ENCODE measurements around the gene C5.

The C5 gene

DNA sequence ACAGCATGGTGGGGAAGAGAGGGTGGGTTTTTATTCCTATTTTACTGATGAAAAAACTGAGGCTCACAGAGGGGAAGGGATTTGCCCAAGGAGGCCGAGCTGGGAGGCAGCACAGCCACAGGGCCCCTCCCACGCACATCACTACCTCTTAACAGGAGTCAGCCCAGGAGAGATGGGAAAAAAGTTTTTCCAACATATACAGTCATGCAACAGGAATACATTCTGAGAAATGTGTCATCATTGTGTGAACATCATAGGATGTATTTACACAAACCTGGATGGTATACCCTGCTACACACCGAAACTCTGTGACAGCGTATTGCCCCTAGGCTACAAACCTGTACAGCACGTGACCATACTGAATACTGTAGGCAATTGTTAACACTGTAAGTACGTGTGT, 135.1 kb downstream of the C5 start:
- in situ Hi-C loops (cut with MboI; ENCODE audit: low sequenced_read_pairs), result no loop called here

DNA sequence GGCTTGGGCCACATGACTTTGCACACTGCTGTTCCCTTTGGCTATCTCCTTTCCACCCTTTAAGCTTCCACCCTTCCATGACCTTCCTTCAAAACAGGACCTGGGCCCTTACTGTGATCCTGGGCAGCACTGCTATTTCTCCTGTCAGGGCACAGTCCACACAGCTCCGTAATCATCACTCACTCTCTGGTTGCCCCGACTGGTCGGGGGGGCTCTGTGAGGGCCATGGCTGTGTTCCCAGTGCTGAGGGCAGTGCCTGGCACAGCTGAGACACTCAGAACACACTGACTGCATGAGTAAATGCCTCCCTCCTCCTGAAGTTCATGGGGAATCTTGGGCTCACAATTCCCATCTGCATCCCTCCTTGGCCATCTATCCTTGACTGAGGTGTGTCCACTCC, 135.7 kb downstream of the C5 start:
- in situ Hi-C loops (cut with MboI; ENCODE audit: low sequenced_read_pairs), result no loop called here

DNA sequence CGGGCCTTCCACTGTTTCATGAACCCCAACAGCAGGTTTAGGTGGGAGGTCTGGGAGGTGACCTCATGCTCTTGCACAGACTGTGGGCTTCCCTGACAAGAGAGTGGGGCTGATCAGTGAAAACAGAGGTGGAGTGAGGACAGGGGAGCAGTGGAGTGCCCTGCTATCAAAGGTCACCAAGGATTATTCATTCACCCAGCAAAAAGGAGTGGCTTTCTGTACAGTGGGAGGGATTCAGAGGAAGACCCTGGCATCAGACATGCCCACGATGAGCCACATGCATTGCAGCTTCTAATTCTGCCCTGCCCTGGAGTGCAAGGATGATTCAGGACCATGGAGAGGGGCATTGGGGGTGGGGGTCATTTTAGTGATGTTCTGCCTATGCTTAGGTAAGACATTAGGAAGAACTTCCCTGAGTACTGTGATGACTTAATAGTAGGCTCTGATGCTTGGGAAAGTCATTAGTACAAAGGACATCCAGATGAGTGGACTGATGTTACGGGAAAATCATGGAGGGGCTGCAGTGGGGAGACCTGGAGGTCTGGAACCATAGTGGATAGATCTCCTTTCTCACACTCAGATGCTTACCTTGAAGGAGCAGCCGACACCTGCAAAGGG, 136.3 kb downstream of the C5 start:
- in situ Hi-C loops (cut with MboI; ENCODE audit: low sequenced_read_pairs), result no loop called here

DNA sequence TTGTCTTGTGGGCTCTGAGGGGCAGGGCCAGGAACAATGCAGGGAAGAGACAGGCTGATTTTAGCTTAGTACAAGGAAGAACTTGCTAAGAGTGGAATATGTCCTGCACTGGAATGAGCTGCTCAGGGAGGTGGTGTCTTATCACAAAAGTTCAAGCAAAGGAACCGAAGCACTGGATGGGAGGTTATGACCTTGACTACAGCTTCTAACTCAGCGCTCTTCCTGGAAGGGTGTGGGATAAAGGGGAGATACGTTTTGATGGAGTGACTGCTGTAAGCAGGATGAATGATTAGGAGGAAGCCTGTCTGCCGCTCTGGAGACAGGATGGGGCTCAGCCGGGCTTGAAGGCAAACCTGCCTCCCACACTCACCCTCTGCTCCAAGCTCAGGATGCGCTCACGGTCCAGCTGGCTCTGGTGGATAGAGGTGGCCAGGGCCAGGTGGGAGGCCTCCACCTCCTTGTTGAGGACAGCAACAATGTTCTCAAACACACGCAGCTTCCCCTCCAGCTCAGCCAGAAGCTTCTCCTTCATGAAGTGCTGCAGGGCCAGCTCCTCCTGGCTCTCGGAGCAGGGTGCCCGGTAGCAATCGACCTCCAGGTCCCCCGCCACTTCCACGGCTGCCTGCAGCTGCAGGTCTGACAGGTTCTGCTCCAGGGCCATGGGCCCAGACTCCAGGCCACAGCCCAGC, 137.0 kb downstream of the C5 start:
- in situ Hi-C loops (cut with MboI; ENCODE audit: low sequenced_read_pairs), result no loop called here

DNA sequence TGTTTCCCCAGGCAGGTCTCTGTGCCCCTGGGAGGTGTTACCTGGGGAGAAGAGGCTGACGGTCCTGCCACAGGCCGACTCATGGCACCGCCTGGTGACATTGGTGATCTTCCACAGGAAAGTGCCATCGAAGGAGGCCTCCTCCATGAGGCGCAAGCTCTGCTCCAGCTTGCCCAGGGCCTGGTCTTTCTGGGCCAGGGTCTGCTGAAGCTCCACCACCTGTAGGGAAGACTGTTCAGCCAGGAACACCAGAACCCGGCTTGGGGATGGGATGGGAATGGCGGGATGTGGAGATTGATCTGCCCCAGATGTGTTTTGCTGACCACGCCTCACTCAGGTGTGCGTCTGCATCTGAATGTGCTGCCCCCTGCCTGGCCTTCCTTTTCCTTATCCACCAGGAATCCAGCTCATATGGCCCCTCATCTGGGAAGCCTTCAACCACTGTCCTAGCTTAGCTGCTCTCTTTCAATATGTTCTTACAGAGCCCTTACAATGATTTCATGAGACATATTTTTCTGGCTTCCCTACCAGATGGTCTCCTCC, 138.7 kb downstream of the C5 start:
- in situ Hi-C loops (cut with MboI; ENCODE audit: low sequenced_read_pairs), result no loop called here

DNA sequence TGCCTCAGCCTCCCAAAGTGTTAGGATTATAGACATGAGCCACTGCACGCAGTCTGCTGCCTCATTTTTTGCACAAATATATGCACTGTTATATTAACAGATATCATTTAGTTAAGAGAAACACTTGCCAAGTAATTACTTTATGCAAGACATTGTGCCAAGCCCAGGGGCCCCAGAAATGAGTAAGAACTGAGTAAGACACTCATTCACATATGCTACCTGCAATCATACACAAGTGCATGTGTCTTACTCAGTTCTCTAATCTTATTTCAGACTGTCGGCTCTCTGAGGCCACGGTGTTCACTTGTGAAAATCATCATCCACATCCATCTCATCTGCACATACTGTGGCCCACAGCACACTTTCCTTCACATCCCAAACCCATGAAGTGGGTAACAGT, 139.4 kb downstream of the C5 start:
- in situ Hi-C loops (cut with MboI; ENCODE audit: low sequenced_read_pairs), result no loop called here

DNA sequence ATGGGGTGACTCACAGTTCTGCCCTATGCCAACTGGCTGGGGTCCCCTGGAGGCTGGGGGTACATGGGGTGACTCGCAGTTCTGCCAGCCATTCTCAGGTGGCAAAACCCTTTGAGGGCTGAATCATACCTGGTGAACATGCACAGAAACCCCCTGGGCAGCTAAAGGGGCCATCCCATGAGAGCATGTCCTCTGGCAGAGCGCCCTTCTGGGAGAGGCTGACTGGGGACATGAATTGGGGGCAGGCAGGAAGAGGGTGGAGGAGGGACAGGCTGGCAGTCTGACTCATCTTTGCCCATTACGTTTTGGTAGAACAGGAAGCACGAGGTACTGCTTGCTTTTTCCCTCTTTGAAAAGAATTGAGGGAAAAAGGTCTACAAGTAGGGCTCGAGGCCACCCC, 140.2 kb downstream of the C5 start:
- in situ Hi-C loops (cut with MboI; ENCODE audit: low sequenced_read_pairs), result no loop called here

DNA sequence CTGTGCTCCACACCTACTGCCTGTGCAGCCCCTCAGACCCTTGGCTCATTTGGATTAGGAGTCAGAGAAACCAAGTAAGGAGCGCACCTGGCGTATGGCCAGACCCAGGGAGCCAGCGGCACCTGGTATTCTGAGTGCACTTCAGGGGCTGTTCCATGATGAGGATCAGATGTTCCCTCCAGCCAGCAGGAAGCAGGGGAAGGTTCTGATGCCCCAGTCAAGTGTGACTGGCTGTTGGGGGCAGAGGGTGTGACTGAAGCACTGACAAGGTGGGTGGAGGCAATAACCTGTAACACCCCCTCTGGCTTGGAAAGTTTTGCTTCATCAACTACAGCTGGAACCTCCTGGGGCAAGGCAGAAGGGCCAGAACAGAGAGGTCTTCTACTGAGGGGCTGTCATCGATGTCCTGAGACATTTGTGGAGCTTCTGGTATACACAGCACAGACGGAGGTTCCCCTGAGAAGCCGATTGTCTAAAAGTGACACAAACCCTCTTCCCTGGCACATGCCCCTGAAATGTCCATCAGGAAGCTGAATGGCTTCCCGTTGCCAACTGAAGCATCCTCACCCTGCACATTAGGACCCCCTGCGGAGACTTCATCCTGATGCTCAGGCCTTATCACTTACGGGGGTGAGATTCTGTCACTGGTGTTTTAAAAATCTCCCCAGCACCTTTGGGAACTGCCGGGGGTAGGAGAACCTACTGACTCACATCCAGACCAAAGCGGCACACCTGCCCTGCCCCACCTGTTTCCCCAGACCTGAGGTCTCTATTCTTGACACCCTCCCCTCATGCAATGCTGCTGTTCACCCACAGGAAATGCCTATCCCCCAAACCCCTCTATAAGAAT, 144.5 kb downstream of the C5 start:
- in situ Hi-C loops (cut with MboI; ENCODE audit: low sequenced_read_pairs), result no loop called here

DNA sequence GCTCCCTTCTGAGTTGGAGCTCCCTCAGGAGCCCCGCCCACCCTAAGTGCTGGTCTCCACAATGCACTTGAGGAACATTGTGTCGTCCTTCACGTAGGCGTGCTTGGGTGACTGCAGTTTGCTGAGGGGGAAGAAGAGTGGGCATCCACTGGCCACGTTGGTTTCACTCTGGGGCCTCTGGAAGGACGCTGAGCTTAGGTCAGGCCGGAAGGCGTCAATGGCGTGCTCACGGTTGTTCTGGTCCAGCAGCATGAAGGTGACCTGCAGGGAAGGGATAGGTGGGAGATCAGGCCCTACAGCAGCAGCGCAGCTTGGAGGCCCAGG, 145.1 kb downstream of the C5 start:
- in situ Hi-C loops (cut with MboI; ENCODE audit: low sequenced_read_pairs), result no loop called here

DNA sequence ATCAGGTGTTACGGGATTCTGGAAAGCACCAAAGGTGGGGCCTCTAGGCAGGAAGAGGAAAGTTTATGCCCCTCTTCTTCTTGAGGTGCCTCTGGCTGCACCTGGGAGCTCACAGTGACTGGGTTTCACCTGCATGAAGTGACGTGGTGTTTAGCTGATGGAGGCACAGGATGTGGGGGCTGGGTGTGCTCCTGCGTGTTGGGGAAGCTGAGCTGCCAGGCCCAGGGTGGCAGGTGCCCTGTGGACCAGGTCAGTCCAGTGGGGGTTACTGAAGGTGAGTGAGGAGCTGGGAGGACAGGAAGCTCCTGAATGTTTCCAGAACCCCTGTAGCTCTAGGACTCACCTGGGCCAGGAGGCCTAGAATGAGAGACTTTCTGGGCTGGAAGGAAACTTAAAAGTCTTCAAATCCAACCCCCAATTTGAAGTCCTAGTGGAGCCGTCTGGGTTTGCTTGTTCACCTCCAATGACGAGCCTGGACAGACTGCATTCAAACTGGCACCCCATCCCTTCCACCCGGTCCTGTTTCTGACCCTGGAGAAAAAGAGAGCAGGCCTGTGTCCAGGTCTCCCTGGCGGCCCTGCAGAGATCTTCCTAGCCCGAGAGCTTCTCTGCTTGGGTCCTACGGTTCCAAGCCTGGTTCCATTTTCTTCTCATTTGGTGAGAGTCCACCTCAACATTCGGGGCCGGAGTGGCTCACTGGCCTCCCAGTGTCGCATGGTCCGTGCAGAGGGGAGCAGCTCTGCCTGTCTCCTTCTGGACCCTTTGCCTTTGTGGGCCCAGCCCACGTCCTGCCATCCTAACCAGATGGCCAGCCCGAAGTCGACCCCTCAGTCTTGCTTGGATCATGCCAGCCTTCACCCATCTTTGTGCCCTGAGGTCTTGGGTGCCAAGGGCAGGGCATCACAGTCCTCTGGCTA, 145.8 kb downstream of the C5 start:
- in situ Hi-C loops (cut with MboI; ENCODE audit: low sequenced_read_pairs), result no loop called here

DNA sequence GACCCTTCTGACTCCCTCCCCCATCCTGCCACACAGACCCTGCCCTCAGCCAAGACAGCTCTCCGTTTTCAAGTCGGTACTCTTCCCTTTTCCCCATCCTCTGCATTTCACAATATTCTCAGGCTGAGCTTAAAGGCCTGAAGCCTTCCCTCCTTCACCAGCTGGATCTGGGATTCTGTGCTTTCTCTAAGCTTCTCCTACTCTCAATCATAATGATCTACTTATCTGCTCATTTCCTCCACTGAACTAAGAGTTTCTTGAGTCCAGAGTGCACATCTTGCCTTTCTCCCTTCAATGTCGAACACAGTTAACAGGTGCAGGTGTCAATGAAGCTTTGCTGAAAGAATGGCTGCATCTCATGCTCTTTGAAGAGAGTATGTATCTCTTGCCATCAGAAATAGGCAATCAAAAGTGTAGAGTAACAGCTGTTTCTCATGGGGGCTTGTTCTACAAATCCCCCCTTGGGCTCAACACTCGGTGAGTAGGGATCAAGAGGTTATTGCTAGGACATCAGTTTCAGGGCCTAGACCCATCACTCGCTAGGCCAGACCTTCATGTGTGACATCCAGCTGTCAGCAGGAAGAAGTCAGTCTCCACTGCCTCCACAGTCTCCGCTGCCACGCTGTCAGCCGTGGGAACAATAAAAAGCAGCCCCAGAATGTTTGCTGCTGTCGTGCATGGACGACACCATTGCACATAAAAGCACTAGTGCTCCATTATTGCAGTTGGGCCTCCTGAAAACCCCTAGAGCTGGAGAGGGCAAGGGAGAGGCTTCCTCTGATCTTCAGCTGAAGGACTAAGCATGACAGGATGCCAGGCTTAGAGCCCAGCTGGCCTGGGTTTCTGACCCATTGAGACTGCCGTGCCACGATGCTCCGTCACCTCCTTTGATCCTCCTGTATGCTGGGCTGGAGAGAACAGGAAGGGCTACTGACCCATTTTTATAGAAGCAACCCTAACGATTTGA, 147.2 kb downstream of the C5 start:
- in situ Hi-C loops (cut with MboI; ENCODE audit: low sequenced_read_pairs), result no loop called here
